Vagina (tissue), 2 donors: ENCODE results near the gene PRR11. TPM values are rescaled to one million over a fixed set of nuclear protein-coding genes. Genes with fewer than 3 reads are reported as not detected.

Experiments
- DNase-seq, 2 donors: peaks; one replicate each; pipeline ENCODE4 v3.0.0-alpha.2; 2017; ENCODE audit errors: extremely low spot score in 2 of 2
- H3K27ac ChIP-seq: fragments of 200-600 bp; sonication (generic); one replicate; pipeline ENCODE4 v1.5.1; 2019
- H3K27me3 ChIP-seq: fragments of 200-600 bp; sonication (generic); one replicate; pipeline ENCODE4 v1.5.1; 2019
- H3K36me3 ChIP-seq, 2 donors: fragments of 200-600 bp; sonication (generic); one replicate each; pipeline ENCODE4 v1.5.1; 2017 to 2019
- H3K4me1 ChIP-seq: fragments of 200-600 bp; sonication (generic); one replicate; pipeline ENCODE4 v1.5.1; 2019
- H3K4me3 ChIP-seq, 2 donors: fragments of 200-600 bp; sonication (generic); 1 replicate in 1 of 2; 2 replicates in 1 of 2; pipeline ENCODE4 v1.5.1; 2016 to 2019
- H3K9me3 ChIP-seq: fragments of 200-600 bp; sonication (generic); one replicate; pipeline ENCODE4 v1.5.1; 2019
- CTCF ChIP-seq, 3 experiments: fragments of 450-650 bp in 2 of 3; fragments of 200-600 bp in 1 of 3; sonication (generic) in 1 of 3; IDR thresholded peaks; one replicate each; pipeline ENCODE4 v1.5.1; 2017 to 2019; ENCODE audit warnings: antibody characterized with exemption in 3 of 3, mild to moderate bottlenecking in 2 of 3, moderate library complexity in 2 of 3
- POLR2A ChIP-seq, 2 donors: fragments of 450-650 bp; IDR thresholded peaks; one replicate each; pipeline ENCODE4 v1.6.1; 2017; ENCODE audit warnings: antibody characterized with exemption in 2 of 2, mild to moderate bottlenecking in 2 of 2, moderate library complexity in 2 of 2
- POLR2AphosphoS5 ChIP-seq, 2 donors: sonication (generic); formaldehyde crosslinking; IDR thresholded peaks; one replicate each; pipeline ENCODE4 v1.9.0; 2017; ENCODE audit warnings: antibody characterized with exemption in 2 of 2, mild to moderate bottlenecking in 2 of 2, low read depth in 1 of 2; ENCODE audit not compliant: insufficient read depth in 1 of 2
- intact Hi-C: fragments of 100-400 bp; cut with DNase I; formaldehyde crosslinking; loops from one replicate; pipeline ENCODE4 v1.15.1; 2023
- total RNA-seq: library from RNA; depleted of rRNA; stranded (reverse); fragments of >200 nt; gene quantifications from one replicate; pipeline ENCODE4 v1.2.3, GENCODE V29; 2016

PRR11 gene
- total RNA-seq, 1 donor from 2014 or later = 7.9 TPM

- intact Hi-C loops = no loop called here
- no peaks in the 10 kb centered on the region for H3K4me1 ChIP-seq
- H3K27me3 ChIP-seq = no peaks in the 10 kb centered on the region
These were observed 25.9 kb downstream of the PRR11 start for GRCh38 chr17:59181481-59181880.

GRCh38 chr17:59185997-59186396 lies 30.5 kb downstream of the PRR11 start:
- no peak for DNase-seq
- intact Hi-C loops = no loop called here
- no peaks in the 10 kb centered on the region for H3K4me1 ChIP-seq

More at GRCh38 chr17:59181481-59181880, 25.9 kb downstream of the PRR11 start:
- H3K4me3 ChIP-seq = no peak overlapping the region
- no peak overlapping the region for H3K27ac ChIP-seq
- no peak for DNase-seq
- H3K36me3 ChIP-seq = no peaks in the 10 kb centered on the region
- TF ChIP-seq POLR2A (IDR thresholded peaks at IDR 0.05) (no peak), POLR2AphosphoS5 (IDR thresholded peaks at IDR 0.05; ENCODE audit: insufficient read depth in 1 of 2, low read depth in 1 of 2) (no peak), CTCF (IDR thresholded peaks at IDR 0.05) (no peak)
- no peaks in the 10 kb centered on the region for H3K9me3 ChIP-seq

GRCh38 chr17:59186850-59187249 lies 31.3 kb downstream of the PRR11 start:
- intact Hi-C loops = no loop called here

More at GRCh38 chr17:59185997-59186396, 30.5 kb downstream of the PRR11 start:
- Histone ChIP-seq H3K36me3 (no peaks in the 10 kb centered on the region), H3K9me3 (no peaks in the 10 kb centered on the region), H3K27me3 (no peaks in the 10 kb centered on the region), H3K4me3 (no peak overlapping the region), H3K27ac (no peak overlapping the region)
- no peak for TF ChIP-seq POLR2A (IDR thresholded peaks at IDR 0.05)
- no peak for TF ChIP-seq CTCF (IDR thresholded peaks at IDR 0.05)
- TF ChIP-seq POLR2AphosphoS5 (IDR thresholded peaks at IDR 0.05; ENCODE audit: insufficient read depth in 1 of 2, low read depth in 1 of 2) = no peak

GRCh38 chr17:59190806-59191205 lies 35.3 kb downstream of the PRR11 start:
- Histone ChIP-seq H3K27me3 (no peaks in the 10 kb centered on the region), H3K4me3 (no peak overlapping the region), H3K4me1 (no peaks in the 10 kb centered on the region), H3K9me3 (no peaks in the 10 kb centered on the region), H3K36me3 (no peaks in the 10 kb centered on the region), H3K27ac (no peak overlapping the region)
- no peak for DNase-seq
- intact Hi-C loops = no loop called here
- TF ChIP-seq CTCF (IDR thresholded peaks at IDR 0.05) = no peak
- TF ChIP-seq POLR2AphosphoS5 (IDR thresholded peaks at IDR 0.05; ENCODE audit: insufficient read depth in 1 of 2, low read depth in 1 of 2) = no peak
- TF ChIP-seq POLR2A (IDR thresholded peaks at IDR 0.05) = no peak

More at GRCh38 chr17:59186850-59187249, 31.3 kb downstream of the PRR11 start:
- no peak overlapping the region for H3K4me3 ChIP-seq
- no peaks in the 10 kb centered on the region for H3K36me3 ChIP-seq
- H3K27me3 ChIP-seq = no peaks in the 10 kb centered on the region
- no peaks in the 10 kb centered on the region for H3K9me3 ChIP-seq
- DNase-seq = no peak
- no peak overlapping the region for H3K27ac ChIP-seq
- H3K4me1 ChIP-seq = no peaks in the 10 kb centered on the region
- TF ChIP-seq POLR2AphosphoS5 (IDR thresholded peaks at IDR 0.05; ENCODE audit: insufficient read depth in 1 of 2, low read depth in 1 of 2) = no peak
- no peak for TF ChIP-seq POLR2A (IDR thresholded peaks at IDR 0.05)
- TF ChIP-seq CTCF (IDR thresholded peaks at IDR 0.05) = no peak

GRCh38 chr17:59193336-59193862 lies 37.9 kb downstream of the PRR11 start:
- H3K27me3 ChIP-seq = no peaks in the 10 kb centered on the region
- no peaks in the 10 kb centered on the region for H3K9me3 ChIP-seq
- H3K4me3 ChIP-seq = no peak overlapping the region
- H3K4me1 ChIP-seq = no peaks in the 10 kb centered on the region
- no peak overlapping the region for H3K27ac ChIP-seq
- intact Hi-C loops = no loop called here
- TF ChIP-seq POLR2AphosphoS5 (IDR thresholded peaks at IDR 0.05; ENCODE audit: insufficient read depth in 1 of 2, low read depth in 1 of 2) (no peak), POLR2A (IDR thresholded peaks at IDR 0.05) (no peak), CTCF (IDR thresholded peaks at IDR 0.05) (no peak)
- DNase-seq = no peak
- no peaks in the 10 kb centered on the region for H3K36me3 ChIP-seq
